Astrocyte (in vitro differentiated cells and primary cell): ENCODE measurements around the gene JMJD1C. TPM values are rescaled to one million over a fixed set of nuclear protein-coding genes. Genes with fewer than 3 reads are reported as not detected.

Source experiments
- DNase-seq: peaks from one replicate; pipeline ENCODE4 v3.0.0-alpha.2; 2010; ENCODE audit warnings: low read depth
- FAIRE-seq: peaks from 2 replicates; lab custom pipeline; 2011; peaks lifted over from hg19 to GRCh38; lab: Jason Lieb, UNC
- H2AFZ ChIP-seq: 2 replicates; pipeline ENCODE4 v1.6.0; 2012; ENCODE audit warnings: low read depth, low read length, inconsistent platforms
- H3K27ac ChIP-seq: 2 replicates; pipeline ENCODE4 v1.5.1; 2011; ENCODE audit warnings: low read depth, low read length, inconsistent platforms
- H3K27me3 ChIP-seq: 2 replicates; pipeline ENCODE4 v1.6.0; 2011; ENCODE audit warnings: low read length, inconsistent platforms; ENCODE audit not compliant: insufficient read depth
- H3K36me3 ChIP-seq: 2 replicates; pipeline ENCODE4 v1.5.1; 2011; ENCODE audit warnings: low read length, inconsistent platforms; ENCODE audit not compliant: insufficient read depth
- H3K4me1 ChIP-seq: 2 replicates; pipeline ENCODE4 v1.5.1; 2011; ENCODE audit warnings: low read length, inconsistent platforms; ENCODE audit not compliant: insufficient read depth
- H3K4me2 ChIP-seq: 2 replicates; pipeline ENCODE4 v1.6.0; 2012; ENCODE audit warnings: low read length, inconsistent platforms
- H3K4me3 ChIP-seq: 2 replicates; pipeline ENCODE4 v1.5.1; 2011; ENCODE audit warnings: low read depth, mild to moderate bottlenecking, low read length, inconsistent platforms; ENCODE audit not compliant: insufficient read depth
- H3K79me2 ChIP-seq: 2 replicates; pipeline ENCODE4 v1.6.0; 2012; ENCODE audit warnings: mild to moderate bottlenecking, low read length, inconsistent platforms; ENCODE audit not compliant: insufficient read depth
- H3K9ac ChIP-seq: 2 replicates; pipeline ENCODE4 v1.6.0; 2012; ENCODE audit warnings: mild to moderate bottlenecking, low read length, inconsistent platforms
- H3K9me3 ChIP-seq: 2 replicates; pipeline ENCODE4 v1.5.1; 2012; ENCODE audit warnings: low read depth, mild to moderate bottlenecking, low read length, inconsistent platforms; ENCODE audit not compliant: insufficient read depth
- H4K20me1 ChIP-seq: 2 replicates; pipeline ENCODE4 v1.6.0; 2012; ENCODE audit warnings: low read length, inconsistent platforms; ENCODE audit not compliant: insufficient read depth
- H3K27ac Mint-ChIP-seq: one replicate; pipeline ENCODE4 v1.8.0; 2021; ENCODE audit warnings: mild to moderate bottlenecking, mixed read lengths; ENCODE audit not compliant: unreplicated experiment
- H3K27me3 Mint-ChIP-seq: one replicate; pipeline ENCODE4 v1.8.0; 2021; ENCODE audit warnings: low read depth, mixed read lengths; ENCODE audit not compliant: unreplicated experiment
- H3K36me3 Mint-ChIP-seq: one replicate; pipeline ENCODE4 v1.8.0; 2021; ENCODE audit warnings: low read depth, mixed read lengths; ENCODE audit not compliant: unreplicated experiment
- H3K4me1 Mint-ChIP-seq: one replicate; pipeline ENCODE4 v1.8.0; 2021; ENCODE audit warnings: low read depth, mixed read lengths; ENCODE audit not compliant: unreplicated experiment
- H3K4me3 Mint-ChIP-seq: one replicate; pipeline ENCODE4 v1.8.0; 2021; ENCODE audit warnings: mild to moderate bottlenecking, moderate library complexity, mixed read lengths; ENCODE audit not compliant: unreplicated experiment
- H3K9me3 Mint-ChIP-seq: one replicate; pipeline ENCODE4 v1.8.0; 2021; ENCODE audit warnings: mild to moderate bottlenecking, mixed read lengths; ENCODE audit not compliant: unreplicated experiment
- EZH2 ChIP-seq: IDR thresholded peaks from 2 replicates; pipeline ENCODE4 v1.6.1; 2012; ENCODE audit warnings: mild to moderate bottlenecking, low read length, inconsistent platforms; ENCODE audit not compliant: insufficient read depth
- total RNA-seq: library from RNA; stranded (reverse); gene quantifications from 2 replicates; pipeline ENCODE4 v1.2.1, GENCODE V29; 2021
- TF ChIP-seq, protein P1 (sequence below): IDR thresholded peaks from 2 replicates; pipeline ENCODE4 v1.5.1; 2011; ENCODE audit warnings: low read depth, mild to moderate bottlenecking, inconsistent platforms, low read length, moderate library complexity; ENCODE audit not compliant: insufficient read depth

The JMJD1C gene
- total RNA-seq, 1 donor from 2014 or later, result 61.0 TPM

DNA sequence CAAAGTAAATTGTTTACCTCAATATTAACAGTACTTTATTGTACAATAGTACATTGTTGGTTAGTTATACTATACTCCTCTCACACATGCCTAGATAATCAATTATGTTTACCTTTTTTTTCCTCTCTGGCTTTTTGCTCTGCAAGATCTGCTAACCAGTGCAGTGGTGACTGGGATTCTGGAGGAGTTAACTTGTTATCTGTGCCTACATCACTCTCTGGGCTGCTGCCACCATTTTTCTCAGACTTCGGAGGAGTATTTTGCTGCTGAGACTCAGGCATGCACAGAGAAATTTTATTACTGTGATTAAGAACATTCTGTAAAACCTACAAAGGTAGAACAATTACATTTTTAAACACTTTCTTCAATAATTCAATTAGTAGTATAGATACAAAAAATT, 273.0 kb downstream of the JMJD1C start:
- TF ChIP-seq EZH2, result no peak
- TF ChIP-seq, protein P1, sequence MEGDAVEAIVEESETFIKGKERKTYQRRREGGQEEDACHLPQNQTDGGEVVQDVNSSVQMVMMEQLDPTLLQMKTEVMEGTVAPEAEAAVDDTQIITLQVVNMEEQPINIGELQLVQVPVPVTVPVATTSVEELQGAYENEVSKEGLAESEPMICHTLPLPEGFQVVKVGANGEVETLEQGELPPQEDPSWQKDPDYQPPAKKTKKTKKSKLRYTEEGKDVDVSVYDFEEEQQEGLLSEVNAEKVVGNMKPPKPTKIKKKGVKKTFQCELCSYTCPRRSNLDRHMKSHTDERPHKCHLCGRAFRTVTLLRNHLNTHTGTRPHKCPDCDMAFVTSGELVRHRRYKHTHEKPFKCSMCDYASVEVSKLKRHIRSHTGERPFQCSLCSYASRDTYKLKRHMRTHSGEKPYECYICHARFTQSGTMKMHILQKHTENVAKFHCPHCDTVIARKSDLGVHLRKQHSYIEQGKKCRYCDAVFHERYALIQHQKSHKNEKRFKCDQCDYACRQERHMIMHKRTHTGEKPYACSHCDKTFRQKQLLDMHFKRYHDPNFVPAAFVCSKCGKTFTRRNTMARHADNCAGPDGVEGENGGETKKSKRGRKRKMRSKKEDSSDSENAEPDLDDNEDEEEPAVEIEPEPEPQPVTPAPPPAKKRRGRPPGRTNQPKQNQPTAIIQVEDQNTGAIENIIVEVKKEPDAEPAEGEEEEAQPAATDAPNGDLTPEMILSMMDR, result no peak
- Histone ChIP-seq H4K20me1 (peaks cover 14% of the 10 kb centered on the region), H3K27ac (no peak overlapping the region), H3K4me2 (no peak overlapping the region), H3K79me2 (no peaks in the 10 kb centered on the region), H3K9ac (no peak overlapping the region), H3K4me1 (peaks cover 8% of the 10 kb centered on the region), H2AFZ (no peak overlapping the region), H3K27me3 (no peaks in the 10 kb centered on the region), H3K4me3 (no peak overlapping the region), H3K36me3 (peaks cover 35% of the 10 kb centered on the region), H3K9me3 (no peaks in the 10 kb centered on the region)
- Mint-ChIP-seq H3K4me1 (no peaks in the 10 kb centered on the region), H3K9me3 (no peaks in the 10 kb centered on the region), H3K27ac (no peak overlapping the region), H3K36me3 (peaks cover 1% of the 10 kb centered on the region), H3K4me3 (no peak overlapping the region), H3K27me3 (no peaks in the 10 kb centered on the region)
- no peak for FAIRE-seq
- peak; percentile 49 for DNase-seq

DNA sequence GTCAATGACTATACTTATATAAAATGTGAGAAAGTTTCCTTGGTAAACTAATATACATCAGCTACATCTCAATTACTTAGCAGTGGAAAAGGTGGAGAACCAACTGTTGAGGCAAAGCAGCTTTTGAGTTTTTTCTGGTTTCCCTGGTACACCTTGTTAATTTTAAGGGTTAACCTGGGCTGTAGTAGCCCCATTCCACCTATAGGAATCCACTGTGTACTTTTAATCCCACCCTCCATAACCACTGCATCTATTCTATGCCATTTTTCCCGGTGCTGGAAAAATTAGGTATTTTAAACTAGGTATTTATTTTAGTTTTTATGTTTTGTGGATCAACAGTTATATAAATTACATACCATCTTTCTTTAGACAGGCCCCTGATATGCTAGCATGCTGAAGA, 290.2 kb downstream of the JMJD1C start:
- Histone ChIP-seq H3K4me1 (no peaks in the 10 kb centered on the region), H3K9ac (no peak overlapping the region), H3K27me3 (no peaks in the 10 kb centered on the region), H3K79me2 (no peaks in the 10 kb centered on the region), H3K4me3 (no peak overlapping the region), H3K4me2 (no peak overlapping the region), H4K20me1 (peaks cover 9% of the 10 kb centered on the region), H3K27ac (no peak overlapping the region), H2AFZ (no peak overlapping the region), H3K9me3 (no peaks in the 10 kb centered on the region), H3K36me3 (peaks cover 51% of the 10 kb centered on the region)
- Mint-ChIP-seq H3K36me3 (no peaks in the 10 kb centered on the region), H3K4me1 (peaks cover 15% of the 10 kb centered on the region), H3K27me3 (no peaks in the 10 kb centered on the region), H3K4me3 (no peak overlapping the region), H3K9me3 (no peaks in the 10 kb centered on the region), H3K27ac (no peak overlapping the region)
- FAIRE-seq (no peak), DNase-seq (no peak)
- TF ChIP-seq, protein P1, result no peak
- TF ChIP-seq EZH2, result no peak

DNA sequence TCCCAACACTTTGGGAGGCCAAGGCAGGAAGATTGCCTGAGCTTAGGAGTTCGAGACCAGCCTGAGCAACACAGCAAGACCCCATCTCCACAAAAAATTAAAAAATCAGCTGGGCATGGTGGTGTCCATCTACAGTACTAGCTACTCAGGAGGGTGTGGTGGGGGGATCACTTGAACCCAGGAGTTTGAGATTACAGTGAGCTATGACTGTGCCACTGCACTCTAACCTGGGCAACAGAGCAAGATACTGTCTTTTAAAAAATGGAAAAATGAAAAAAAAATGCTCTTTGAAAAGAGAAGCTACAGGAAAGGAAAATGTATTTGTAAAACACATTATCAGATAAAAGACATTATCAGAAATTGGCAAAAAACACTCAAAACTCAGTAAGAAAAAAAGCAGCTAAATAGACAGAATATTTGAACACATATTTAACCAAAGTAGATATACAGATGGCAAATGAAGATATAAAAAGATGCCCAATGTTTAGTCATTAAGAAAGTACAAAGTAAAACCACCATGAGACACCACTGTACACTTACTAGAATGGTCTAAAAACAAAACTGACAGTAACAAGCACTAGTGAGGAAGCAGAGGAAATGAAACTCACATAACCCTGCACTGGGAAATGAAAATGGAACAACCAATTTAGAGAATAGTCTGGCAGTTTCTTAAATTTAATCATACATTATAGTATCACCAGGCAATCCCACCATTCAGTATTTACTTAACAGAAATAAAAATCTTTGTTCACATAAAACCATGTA, 292.1 kb downstream of the JMJD1C start:
- Histone ChIP-seq H3K27me3 (no peaks in the 10 kb centered on the region), H2AFZ (no peak overlapping the region), H3K4me2 (no peak overlapping the region), H3K36me3 (peaks cover 56% of the 10 kb centered on the region), H3K27ac (no peak overlapping the region), H3K79me2 (no peaks in the 10 kb centered on the region), H3K4me1 (no peaks in the 10 kb centered on the region), H3K4me3 (no peak overlapping the region), H3K9ac (no peak overlapping the region), H3K9me3 (no peaks in the 10 kb centered on the region), H4K20me1 (peaks cover 9% of the 10 kb centered on the region)
- Mint-ChIP-seq H3K9me3 (no peaks in the 10 kb centered on the region), H3K4me1 (peaks cover 28% of the 10 kb centered on the region), H3K36me3 (no peaks in the 10 kb centered on the region), H3K27ac (peak overlapping the region; percentile 18), H3K27me3 (no peaks in the 10 kb centered on the region), H3K4me3 (no peak overlapping the region)
- peak; percentile 26 for FAIRE-seq
- TF ChIP-seq, protein P1, result no peak
- no peak for TF ChIP-seq EZH2
- no peak for DNase-seq
